GM12864 (cell line): ENCODE results near the gene OR56A5.

ENCODE experiments used
- DNase-seq: peaks from one replicate; pipeline ENCODE4 v3.0.0-alpha.2; 2011; ENCODE audit warnings: low read depth
- H3K4me3 ChIP-seq: 2 replicates; pipeline ENCODE4 v1.5.1; 2011; ENCODE audit warnings: mild to moderate bottlenecking, low read depth, low read length, control low read depth
- TF ChIP-seq, protein P1 (sequence below): IDR thresholded peaks from 2 replicates; pipeline ENCODE4 v1.5.1; 2011; ENCODE audit warnings: low read depth, mild to moderate bottlenecking, moderate library complexity, low read length, control low read depth, inconsistent platforms; ENCODE audit errors: missing control alignments

OR56A5 gene, protein sequence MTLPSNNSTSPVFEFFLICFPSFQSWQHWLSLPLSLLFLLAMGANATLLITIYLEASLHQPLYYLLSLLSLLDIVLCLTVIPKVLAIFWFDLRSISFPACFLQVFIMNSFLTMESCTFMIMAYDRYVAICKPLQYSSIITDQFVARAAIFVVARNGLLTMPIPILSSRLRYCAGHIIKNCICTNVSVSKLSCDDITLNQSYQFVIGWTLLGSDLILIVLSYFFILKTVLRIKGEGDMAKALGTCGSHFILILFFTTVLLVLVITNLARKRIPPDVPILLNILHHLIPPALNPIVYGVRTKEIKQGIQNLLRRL

DNA sequence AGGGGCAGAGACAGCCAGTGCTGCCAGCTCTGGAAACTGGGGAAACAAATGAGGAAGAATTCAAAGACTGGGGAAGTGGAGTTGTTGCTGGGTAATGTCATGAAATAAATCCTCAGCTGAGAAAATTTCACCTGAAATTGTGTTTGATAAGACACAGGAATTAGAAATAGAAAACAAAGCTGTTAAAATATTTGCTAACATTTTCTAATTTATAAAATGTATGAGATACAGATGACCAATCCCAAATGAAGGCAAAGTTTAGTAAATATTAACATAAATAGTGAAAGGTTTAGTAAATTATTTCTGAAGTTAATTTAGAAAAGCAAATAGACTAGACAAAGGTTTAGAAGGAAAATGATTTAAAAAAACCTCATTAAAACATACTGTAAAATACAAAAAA is at the start of gene OR56A5:
OR56A5 (minus strand) TSS at position 101 of the 400 bp plus-strand sequence; CDS start at position 101, 0 bp downstream.
- H3K4me3 ChIP-seq = no peak within 1 kb of the TSS
- TF ChIP-seq, protein P1, sequence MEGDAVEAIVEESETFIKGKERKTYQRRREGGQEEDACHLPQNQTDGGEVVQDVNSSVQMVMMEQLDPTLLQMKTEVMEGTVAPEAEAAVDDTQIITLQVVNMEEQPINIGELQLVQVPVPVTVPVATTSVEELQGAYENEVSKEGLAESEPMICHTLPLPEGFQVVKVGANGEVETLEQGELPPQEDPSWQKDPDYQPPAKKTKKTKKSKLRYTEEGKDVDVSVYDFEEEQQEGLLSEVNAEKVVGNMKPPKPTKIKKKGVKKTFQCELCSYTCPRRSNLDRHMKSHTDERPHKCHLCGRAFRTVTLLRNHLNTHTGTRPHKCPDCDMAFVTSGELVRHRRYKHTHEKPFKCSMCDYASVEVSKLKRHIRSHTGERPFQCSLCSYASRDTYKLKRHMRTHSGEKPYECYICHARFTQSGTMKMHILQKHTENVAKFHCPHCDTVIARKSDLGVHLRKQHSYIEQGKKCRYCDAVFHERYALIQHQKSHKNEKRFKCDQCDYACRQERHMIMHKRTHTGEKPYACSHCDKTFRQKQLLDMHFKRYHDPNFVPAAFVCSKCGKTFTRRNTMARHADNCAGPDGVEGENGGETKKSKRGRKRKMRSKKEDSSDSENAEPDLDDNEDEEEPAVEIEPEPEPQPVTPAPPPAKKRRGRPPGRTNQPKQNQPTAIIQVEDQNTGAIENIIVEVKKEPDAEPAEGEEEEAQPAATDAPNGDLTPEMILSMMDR = no peak
- no peak for DNase-seq

DNA sequence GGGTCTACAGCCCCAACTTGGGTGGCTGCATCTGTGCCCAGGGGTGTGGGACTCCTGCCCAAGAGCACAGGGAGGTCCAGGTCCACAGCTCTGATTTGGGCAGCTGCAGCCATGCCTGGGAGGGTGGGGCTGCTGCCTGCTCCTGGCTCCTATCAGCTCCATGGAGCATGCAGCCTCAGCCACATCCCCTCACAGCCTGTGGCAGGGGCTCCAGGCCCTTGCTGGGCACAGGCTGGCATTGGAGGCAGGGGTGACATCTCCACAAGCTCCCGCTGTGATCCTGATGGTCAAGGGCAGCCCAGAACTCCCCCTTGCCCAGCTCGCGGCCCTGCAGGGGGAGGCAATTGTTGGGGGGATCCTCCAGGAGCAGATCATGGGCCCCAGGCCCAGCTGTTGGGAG is 44.7 kb upstream of the OR56A5 start:
- no peak for DNase-seq
- no peak overlapping the region for H3K4me3 ChIP-seq
- TF ChIP-seq, protein P1 = no peak

DNA sequence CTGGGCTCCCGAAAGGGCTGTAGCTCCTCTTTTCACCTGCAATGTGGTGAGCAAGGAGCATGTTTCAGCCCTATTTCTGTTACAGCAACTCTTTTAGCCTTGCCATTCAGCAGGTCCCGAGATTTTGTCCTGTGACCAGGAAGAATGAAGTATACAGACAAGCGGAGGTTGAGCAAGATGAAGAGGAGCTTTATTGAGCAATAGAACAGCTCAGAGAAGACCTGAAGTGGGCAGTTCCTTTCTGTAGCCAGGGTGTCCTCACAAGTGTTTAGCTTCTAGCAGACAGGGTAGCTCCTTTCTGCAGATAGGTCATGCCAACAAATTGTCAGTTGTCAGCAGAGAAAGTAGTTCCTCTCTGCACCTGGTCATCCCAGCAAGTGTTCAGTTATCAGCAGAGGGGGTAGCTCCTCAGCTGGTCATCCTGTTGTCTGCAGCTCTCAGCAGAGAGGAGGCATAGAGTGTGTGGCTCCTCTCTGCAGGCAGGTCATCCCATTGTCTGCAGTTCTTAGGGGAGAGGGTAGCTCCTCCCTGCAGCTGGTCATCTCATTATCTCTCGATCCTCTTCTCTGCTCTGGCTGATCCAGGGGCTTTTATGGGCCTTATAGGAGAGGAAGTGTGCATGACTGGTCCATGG is 43.9 kb upstream of the OR56A5 start:
- no peak for DNase-seq
- no peak overlapping the region for H3K4me3 ChIP-seq
- TF ChIP-seq, protein P1 = no peak

DNA sequence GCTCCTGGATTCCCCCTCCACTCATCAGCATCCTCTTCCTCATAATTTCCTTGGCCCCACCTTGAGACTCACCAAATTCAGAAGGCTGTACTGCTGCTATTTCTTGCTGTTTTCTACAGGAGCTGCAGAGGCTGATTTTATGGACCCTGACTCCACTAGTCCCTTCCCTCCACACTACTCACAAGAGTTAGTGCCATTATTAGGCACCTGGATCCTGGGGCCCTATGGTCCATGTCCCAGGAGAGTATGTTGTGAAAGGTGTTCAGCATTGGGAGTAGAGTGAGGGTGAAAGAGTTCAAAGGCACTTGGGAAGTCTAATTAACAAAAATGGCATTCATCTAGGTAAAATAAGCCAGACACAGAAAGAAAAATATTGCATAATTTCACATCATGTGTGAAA is 38.6 kb upstream of the OR56A5 start, which contains the start of gene OR56A4:
OR56A4 (minus strand) TSS at position 101 of the 400 bp plus-strand sequence. CDS start 3,954 bp downstream, outside the sequence.
- DNase-seq = no peak
- H3K4me3 ChIP-seq = no peak within 1 kb of the TSS
- TF ChIP-seq, protein P1 = no peak

DNA sequence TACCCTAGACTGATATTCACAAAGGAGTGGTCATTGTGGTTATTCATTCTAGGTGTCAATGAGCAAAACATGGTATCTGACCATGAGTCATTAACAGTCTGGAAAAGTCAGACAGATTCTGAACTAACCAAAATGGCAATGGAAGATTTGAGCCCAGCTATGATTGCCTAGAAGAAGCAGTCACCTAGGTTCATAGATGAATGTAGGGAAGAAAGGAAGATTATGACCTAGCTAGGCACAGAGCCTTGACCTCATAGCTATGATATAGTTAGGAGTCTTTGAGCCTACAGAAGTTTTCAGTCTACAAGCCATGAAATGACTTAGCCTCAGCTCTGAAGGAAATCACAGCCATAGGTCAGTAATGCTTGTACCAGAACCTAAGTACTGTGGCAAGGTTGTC is 38.1 kb upstream of the OR56A5 start:
- TF ChIP-seq, protein P1 = no peak
- no peak overlapping the region for H3K4me3 ChIP-seq
- no peak for DNase-seq

DNA sequence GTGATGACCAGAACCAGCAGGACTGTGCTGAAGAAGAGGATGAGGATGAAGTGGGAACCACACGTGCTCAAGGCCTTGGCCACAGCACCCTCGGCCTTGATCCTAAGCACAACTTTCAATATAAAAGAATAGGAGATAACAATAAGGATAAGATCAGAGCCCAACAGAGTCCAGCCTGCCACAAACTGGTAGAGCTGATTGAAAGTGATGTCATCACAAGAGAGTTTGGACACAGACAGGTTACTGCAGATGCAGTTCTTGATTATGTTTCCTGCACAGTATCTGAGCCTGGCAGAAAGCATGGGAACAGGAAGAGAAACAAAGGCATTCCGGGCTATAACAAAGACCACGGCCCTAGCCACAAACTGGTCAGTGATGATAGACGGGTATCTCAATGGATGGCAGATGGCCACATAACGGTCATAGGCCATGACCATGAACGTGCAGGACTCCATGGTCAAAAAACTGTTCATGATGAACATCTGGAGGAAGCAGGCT is 34.0 kb upstream of the OR56A5 start:
- no peak for DNase-seq
- TF ChIP-seq, protein P1 = no peak
- H3K4me3 ChIP-seq = no peak overlapping the region
